ENCODE results near the gene KCNH2. TPM values are rescaled to one million over a fixed set of nuclear protein-coding genes. Genes with fewer than 3 reads are reported as not detected.
"Not testable (repeated sequence)": the region's sequence is repeated elsewhere in the genome, so short reads cannot be mapped to it uniquely, and the experiment has no call there.

KCNH2 gene, protein sequence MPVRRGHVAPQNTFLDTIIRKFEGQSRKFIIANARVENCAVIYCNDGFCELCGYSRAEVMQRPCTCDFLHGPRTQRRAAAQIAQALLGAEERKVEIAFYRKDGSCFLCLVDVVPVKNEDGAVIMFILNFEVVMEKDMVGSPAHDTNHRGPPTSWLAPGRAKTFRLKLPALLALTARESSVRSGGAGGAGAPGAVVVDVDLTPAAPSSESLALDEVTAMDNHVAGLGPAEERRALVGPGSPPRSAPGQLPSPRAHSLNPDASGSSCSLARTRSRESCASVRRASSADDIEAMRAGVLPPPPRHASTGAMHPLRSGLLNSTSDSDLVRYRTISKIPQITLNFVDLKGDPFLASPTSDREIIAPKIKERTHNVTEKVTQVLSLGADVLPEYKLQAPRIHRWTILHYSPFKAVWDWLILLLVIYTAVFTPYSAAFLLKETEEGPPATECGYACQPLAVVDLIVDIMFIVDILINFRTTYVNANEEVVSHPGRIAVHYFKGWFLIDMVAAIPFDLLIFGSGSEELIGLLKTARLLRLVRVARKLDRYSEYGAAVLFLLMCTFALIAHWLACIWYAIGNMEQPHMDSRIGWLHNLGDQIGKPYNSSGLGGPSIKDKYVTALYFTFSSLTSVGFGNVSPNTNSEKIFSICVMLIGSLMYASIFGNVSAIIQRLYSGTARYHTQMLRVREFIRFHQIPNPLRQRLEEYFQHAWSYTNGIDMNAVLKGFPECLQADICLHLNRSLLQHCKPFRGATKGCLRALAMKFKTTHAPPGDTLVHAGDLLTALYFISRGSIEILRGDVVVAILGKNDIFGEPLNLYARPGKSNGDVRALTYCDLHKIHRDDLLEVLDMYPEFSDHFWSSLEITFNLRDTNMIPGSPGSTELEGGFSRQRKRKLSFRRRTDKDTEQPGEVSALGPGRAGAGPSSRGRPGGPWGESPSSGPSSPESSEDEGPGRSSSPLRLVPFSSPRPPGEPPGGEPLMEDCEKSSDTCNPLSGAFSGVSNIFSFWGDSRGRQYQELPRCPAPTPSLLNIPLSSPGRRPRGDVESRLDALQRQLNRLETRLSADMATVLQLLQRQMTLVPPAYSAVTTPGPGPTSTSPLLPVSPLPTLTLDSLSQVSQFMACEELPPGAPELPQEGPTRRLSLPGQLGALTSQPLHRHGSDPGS
- 88.9 TPM for total RNA-seq
- long read RNA-seq, full-length matches to known transcripts = 156 of 342 reads
- long read RNA-seq, partial matches to known transcripts = 146 of 342 reads
- long read RNA-seq, other reads (novel, unspliced or antisense) = 40 of 342 reads

DNA sequence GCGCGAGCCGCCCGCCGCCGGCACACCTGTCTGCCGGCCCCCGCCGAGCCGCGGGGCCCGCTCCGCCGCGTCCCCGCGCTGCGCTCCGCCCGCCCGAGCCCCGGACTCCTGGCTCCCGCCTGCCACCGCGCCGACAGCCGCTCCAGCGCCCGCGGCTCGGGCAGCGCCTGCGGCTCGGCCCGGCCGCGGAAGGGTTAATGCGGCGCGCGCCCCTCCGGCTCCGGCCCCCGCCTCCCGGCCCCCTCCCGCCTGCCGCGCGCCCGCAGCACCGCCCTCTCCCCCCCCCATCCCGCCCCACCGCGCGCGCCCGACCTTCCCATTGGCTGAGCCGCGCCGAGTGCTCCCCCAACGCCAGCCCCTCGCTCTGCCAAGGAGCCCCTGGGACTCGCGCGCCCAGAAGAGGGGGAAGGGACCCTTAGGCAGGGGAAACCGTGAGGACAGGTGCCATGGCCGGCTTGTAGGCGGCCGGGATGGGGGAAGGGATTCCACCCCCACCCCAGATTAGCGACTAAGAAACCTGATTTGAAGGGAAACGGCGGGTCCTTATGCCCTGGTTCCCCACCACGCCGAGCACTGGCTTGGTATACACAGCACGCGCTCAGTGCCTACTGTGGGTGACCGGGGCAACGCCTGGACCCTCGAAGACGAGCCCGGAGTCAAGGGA lies at the start of gene KCNH2:
TSS of gene KCNH2 (minus strand) at position 196 of the 664 bp plus-strand sequence. CDS start 408 bp downstream, outside the sequence.
- intact Hi-C loops (cut with DNase I) = no loop called here
- peak; percentile 51 for ATAC-seq (ENCODE audit: poor library complexity)
- peak; percentile 81 for DNase-seq

DNA sequence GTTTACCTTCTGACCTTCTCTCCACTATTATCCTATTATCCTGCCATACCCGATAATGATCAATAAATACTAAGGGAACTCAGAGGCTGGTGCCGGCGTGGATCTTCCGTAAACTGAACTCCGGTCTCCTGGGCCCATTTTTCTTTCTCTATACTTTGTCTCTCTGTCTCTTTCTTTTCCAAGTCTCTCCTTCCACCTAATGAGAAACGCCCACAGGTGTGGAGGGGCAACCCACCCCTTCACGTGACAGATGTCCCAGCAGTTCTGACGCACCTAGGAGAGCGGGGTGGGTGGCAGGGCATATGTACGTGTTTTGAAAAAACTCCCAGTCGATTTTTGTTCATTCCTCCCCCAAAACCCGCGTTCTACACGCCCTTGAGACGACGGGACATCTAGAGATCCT lies 49.6 kb upstream of the KCNH2 start:
- not testable (repeated sequence) for ATAC-seq (ENCODE audit: poor library complexity)

DNA sequence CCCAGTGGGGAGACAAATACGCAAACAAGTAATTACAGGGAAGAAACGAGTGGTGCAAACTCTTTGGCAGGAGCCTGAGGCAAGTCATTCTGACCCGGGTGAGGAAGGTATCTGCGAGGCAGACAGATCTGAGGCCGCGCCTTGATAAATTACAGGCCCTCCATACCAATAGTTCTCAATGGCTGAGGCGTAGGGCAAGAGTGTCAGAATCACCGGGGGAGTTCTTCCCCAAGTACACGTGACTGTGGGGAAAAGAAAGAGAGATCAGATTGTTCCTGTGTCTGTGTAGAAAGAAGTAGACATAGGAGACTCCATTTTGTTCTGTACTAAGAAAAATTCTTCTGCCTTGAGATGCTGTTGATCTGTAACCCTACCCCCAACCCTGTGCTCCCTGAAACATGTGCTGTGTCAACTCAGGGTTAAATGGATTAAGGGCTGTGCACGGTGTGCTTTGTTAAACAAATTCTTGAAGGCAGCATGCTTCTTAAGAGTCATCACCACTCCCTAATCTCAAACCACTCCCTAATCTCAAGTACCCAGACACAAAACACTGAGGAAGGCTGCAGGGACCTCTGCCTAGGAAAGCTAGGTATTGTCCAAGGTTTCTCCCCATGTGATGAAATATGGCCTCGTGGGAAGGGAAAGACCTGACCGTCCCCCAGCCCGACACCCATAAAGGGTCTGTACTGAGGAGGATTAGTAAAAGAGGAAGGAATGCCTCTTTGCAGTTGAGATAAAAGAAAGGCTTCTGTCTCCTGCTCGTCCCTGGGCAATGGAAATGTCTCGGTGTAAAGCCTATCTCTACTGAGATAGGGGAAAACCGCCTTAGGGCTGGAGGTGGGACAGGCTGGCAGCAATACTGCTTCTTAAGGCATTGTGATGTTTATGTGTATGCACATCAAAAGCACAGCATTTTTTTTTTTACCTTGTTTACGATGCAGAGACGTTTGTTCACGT lies 48.9 kb upstream of the KCNH2 start:
- ATAC-seq (ENCODE audit: poor library complexity); intact Hi-C loops (cut with DNase I); DNase-seq: not testable (repeated sequence)

More for the DNA sequence above, 49.6 kb upstream of the KCNH2 start:
- DNase-seq; intact Hi-C loops (cut with DNase I): not testable (repeated sequence)

DNA sequence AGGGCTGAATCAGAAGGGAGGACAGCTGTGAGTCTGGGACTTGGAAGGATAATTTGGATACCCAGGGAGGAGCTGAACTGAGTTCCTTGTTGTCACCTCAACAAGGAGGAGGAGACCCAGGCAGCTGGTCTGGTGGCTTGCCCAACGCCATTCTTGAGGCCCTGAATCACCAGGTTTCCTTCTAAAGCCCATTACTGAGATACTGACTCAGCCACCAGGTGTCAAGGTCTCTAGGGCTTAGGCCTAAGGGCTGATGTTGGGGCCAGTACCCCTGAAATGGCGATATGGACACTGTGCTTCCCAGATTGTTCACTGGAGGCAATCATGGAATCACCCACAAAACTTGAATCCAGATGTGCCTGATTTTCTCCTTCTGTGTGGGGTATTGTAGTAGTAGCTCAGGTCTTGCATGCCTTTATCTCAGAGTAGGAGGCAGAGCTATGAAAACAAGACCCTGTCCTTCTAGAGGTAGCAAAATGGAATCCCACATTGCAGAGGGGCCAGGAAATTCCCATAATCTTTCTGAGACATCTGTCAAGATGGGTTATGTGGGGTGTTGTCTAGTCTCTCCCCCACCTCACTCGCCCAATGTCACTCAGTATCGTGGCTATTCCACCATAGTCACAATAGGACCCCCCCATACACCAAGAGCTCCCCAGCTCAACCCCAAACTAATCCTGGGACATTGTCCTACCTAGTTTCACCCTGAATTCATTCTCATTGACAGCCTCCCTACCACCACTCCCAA lies 48.0 kb upstream of the KCNH2 start:
- no peak for ATAC-seq (ENCODE audit: poor library complexity)
- DNase-seq = no peak
- intact Hi-C loops (cut with DNase I) = no loop called here

DNA sequence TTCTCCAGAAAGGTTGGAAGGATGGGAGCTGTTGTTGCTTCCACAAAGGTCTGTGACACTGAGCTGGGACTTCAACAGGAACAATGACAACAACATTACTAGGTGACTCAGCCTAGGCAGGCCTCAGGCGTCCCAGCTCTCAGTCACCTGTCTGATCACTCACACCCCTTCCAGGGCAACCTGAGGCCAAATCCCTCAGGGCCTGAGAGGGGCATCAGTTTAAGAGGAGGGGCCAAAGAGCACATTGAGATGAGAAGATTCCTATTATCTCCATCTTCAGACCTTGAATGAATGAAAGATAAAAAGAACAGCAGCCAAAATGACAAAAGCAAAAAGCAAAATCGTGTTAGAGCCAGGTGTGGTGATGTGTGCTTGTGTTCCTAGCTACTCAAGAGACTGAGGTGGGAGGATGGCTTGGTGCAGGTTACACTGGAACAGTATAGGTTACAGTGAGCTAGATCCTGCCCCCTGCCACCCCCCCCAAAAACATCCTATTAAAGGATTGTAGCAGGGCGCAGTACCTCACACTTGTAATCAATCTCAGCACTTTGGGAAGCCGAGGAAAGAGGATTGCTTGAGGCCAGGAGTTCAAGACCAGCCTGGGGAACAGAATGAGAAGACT lies 46.4 kb upstream of the KCNH2 start, which contains the start of gene ATG9B:
TSS of gene ATG9B (minus strand) at position 60 of the 622 bp plus-strand sequence. CDS start 71 bp downstream, outside the sequence.
- ATAC-seq (ENCODE audit: poor library complexity) = no peak
- intact Hi-C loops (cut with DNase I) = no loop called here
- DNase-seq = no peak

DNA sequence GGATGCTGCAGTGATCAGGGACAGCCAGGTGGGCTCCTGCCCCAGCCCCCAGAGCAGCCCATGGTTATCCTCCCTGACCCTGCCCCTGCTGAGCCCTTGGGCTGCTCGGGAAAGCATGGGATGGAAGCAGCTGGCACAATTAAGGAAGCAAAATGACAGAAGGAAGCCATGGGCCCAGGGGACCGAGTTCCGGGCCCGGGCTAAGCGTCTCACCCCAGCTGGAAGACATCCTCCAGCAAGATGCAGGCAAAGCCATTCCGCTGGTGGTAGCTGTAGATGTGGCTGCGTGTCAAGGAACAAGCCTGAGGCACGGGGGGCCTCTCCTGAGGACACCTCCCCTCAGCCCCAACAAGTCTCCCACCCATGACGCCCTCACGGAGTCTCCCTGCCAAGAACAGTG lies 45.1 kb upstream of the KCNH2 start:
- intact Hi-C loops (cut with DNase I) = no loop called here
- ATAC-seq (ENCODE audit: poor library complexity) = no peak
- no peak for DNase-seq

DNA sequence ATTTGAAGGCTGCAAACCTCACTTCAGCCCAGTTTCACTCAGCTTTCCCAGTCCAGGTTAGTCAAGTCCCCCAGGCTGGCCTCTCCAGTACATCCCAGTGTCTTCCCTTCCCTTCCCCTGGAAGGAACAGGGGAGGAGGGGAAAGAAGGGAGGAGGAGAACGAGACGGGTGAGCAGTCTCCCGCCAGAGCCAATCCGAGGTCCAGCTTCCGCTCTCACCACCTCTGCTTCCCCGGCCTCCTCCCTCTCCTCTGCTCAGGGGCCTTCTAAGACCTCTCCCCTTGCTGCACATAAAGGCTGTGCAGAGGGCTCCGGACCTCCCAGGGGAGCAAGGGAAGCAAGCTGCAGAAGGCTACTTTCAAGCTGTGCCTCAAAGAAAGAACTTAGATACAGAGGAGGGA lies 42.1 kb upstream of the KCNH2 start:
- DNase-seq = no peak

DNA sequence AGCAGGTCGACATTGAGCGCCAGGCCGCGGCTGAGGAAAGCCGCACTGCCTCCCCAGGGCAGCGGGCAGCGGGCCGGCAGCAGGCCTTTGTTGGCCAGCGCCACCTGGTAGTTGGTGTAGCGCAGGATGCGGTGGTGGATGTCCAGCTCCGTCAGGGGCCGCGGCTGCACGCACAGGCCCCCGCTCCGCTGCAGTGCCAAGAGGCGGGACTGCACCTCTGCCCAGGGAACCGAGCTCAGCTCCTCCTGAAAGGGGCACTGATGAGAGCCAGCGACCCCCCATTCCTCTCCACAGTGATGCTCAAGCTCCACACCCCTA lies 41.0 kb upstream of the KCNH2 start:
- intact Hi-C loops (cut with DNase I) = no loop called here
- DNase-seq = no peak
- ATAC-seq (ENCODE audit: poor library complexity) = peak; percentile 4

More for the DNA sequence above, 42.1 kb upstream of the KCNH2 start:
- no peak for ATAC-seq (ENCODE audit: poor library complexity)
- intact Hi-C loops (cut with DNase I) = no loop called here

DNA sequence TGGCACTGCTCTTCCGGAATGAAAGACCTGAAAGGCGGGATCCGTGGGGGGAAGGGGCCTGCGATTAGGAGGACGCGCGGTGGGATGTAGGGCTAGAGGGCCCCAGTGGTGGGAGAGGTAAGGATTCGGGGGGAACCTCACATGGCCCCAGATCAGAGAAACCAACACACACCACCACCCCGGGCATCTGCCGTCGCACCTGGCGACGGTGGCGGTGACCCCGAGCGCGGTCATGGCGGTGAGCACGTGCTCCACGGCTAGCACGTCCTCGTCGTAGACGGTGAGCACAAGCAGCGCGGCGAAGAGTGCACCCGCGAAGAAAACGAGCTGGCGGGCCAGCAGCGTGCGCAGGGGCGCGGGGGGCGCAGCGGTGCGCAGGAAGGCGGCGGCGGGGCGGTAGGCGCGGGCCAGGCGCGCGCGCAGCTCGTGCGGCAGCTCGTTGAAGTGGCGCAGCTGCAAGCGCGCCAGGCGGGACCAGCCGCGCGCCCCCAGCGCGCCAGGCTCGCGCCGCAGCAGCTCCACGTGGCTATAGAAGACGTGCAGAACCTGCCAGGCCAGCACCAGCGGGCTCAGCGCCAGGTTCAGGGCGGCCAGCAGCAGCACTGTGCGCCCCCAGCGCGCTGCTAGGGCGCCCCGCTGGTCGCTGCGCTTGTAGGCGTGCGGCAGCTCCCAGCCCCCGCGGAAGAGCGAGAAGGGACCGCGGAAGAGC lies 40.5 kb upstream of the KCNH2 start:
- DNase-seq (no peak), ATAC-seq (ENCODE audit: poor library complexity) (peak; percentile 36)
- intact Hi-C loops (cut with DNase I) = no loop called here

DNA sequence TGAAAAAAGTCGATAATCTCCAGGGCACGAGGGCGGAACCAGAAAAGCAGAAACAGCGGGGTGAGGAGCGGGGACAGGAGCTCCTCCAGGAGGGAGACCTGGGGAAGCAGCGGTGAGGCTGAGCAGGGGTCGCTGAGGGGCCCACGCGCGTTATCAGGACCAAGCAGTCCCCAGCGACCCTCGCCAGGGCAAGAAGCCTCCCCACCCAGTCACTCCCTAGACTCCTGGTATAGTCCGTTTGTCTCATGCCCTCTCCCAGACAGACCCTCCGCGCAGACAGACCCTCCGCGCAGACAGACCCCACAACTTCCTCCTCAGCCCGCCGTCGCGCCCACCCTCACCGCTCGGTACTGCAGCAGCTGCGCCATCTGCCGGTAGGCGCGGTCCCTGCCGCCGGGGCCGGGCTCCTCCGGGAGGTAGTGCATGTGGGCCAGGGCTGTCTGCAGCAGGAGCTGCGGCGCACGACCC lies 39.9 kb upstream of the KCNH2 start:
- DNase-seq (peak; percentile 84), ATAC-seq (ENCODE audit: poor library complexity) (peak; percentile 74)
- intact Hi-C loops (cut with DNase I) = no loop called here

DNA sequence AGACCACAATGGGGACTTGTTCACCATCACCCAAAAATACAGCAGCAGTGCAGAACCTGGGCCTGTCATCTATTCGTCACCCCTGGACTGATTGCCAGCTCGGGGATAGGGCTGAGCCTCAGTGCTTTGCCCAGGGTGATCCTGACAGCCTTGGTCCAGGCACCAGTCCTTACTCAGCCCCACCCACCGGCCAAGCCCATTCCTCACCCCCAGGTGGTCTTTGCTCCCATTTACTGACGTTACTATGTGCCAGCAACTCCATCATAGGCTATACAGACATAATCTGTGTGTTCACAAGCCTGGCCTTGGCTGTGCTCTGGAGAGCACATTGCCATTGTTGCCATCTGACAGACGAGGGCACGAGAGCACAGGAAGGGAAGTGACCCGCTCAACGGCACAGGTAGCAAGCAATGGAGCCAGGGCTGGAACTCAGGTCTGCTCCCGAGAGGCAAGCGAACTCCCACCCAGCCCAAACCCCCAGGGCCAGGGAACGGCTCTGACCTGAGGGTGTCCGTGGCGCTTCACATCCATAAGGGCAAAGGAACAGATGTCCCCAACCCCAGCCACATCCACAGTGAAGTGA lies 39.3 kb upstream of the KCNH2 start:
- no peak for ATAC-seq (ENCODE audit: poor library complexity)
- DNase-seq = no peak
- intact Hi-C loops (cut with DNase I) = no loop called here

DNA sequence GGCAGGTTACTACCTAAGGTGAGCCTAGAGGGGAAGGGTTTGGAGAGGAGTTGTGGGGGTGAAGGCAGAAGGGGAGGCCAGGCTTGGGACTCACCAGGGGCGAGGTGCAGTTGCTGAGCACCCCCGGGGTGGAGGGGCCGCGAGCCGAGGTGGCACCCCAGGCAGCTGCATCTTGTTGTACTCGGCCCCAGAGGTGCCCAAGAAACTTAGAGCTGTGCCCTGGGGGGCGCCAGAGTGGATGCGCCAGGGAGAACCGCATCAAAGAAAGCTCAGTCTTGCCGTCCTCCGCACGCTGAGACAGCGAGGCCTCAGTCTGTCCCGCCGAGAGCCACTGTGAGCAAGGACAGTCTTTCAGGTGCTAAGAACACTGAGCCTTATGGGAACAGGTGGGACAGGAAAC lies 38.8 kb upstream of the KCNH2 start:
- intact Hi-C loops (cut with DNase I) = no loop called here
- DNase-seq = no peak

DNA sequence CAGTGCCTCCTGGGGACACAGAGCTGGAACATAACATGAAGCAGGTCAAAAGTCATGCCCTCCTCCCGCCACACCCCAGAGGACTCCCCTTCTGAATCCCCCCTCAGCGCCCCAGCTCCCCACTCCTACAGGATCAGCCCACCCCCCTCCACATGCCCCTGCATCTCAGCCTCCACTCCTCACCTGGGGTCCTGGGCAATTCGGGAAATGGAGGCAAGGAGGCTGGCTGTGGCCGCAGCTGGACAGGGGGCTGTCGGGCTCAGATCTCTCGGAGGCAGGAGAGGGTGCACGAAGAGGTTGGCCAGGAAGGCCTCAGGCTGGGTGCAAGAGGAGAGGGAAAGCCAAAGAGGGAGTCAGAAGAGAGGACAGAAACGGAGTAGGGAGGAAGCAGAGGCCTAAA lies 38.4 kb upstream of the KCNH2 start:
- ATAC-seq (ENCODE audit: poor library complexity) (no peak), DNase-seq (no peak)
- intact Hi-C loops (cut with DNase I) = no loop called here

More for the DNA sequence above, 38.8 kb upstream of the KCNH2 start:
- no peak for ATAC-seq (ENCODE audit: poor library complexity)

DNA sequence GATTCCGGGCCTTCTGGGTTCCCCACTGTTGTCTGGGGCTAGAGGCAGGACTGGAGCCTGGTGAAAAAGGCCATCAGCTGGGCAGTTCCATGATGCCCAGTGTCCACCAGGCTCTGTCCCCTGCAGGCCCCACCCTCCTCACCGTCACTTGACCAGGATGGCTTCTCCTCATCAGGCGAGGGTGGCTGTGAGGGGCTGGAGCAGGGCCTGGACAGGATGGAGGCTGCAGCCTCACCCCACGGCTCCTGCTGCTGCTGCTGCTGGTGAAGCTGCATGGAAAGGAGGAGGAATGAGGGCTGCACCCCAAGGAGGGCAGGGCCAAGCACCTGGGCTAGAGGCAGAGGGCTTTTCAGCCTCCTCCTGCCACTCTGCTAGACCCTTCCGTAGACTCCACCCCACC lies 37.8 kb upstream of the KCNH2 start:
- intact Hi-C loops (cut with DNase I) = no loop called here
- ATAC-seq (ENCODE audit: poor library complexity) (no peak), DNase-seq (no peak)

DNA sequence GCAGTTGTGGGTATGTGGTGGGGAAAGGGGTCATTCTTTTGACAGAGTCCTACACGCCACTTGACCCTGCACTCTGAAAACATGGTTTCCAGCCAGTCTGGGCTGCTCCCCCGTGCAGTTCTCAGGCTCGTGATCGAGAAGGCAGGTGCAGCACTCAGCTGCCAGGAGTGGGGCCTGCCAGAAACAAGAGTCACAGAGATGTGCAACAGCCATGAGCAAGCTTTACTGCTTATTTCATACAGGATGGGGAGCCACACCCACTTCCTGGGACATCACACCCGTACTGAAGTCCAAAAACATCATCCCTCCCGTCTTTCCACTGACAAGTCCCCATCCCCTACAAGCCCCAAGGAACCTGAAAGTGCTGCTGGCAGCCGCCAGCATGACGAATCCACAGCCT lies 36.8 kb upstream of the KCNH2 start:
- DNase-seq (no peak), ATAC-seq (ENCODE audit: poor library complexity) (no peak)
- intact Hi-C loops (cut with DNase I) = no loop called here

Data from Right ventricle myocardium superior (tissue), 1 donor.